NT2/D1 (cell line): ENCODE measurements around the gene MASP2.
A peak's percentile ranks its signal among the peaks of the same experiment; 100 is the strongest.
"Not testable (repeated sequence)": the region's sequence is repeated elsewhere in the genome, so short reads cannot be mapped to it uniquely, and the experiment has no call there.

Source experiments
- DNase-seq: peaks from one replicate; pipeline ENCODE4 v3.0.0-alpha.2; 2011; ENCODE audit warnings: low read depth, low spot score
- H3K27me3 ChIP-seq: 2 replicates; pipeline ENCODE4 v1.6.0; 2011; ENCODE audit warnings: mild to moderate bottlenecking; ENCODE audit not compliant: insufficient read length, insufficient read depth
- H3K36me3 ChIP-seq: 2 replicates; pipeline ENCODE4 v1.6.1; 2011; ENCODE audit warnings: mild to moderate bottlenecking, low read length, mixed read lengths; ENCODE audit not compliant: insufficient read depth, insufficient read length
- H3K4me1 ChIP-seq: 2 replicates; pipeline ENCODE4 v1.5.1; 2011; ENCODE audit not compliant: insufficient read depth, insufficient read length
- H3K4me3 ChIP-seq: 2 replicates; pipeline ENCODE4 v1.5.1; 2011; ENCODE audit warnings: low read depth; ENCODE audit not compliant: insufficient read length
- H3K9ac ChIP-seq: 2 replicates; pipeline ENCODE4 v1.6.0; 2011; ENCODE audit warnings: low read depth; ENCODE audit not compliant: insufficient read length
- H3K9me3 ChIP-seq: 2 replicates; pipeline ENCODE4 v1.5.1; 2011; ENCODE audit warnings: mild to moderate bottlenecking, low read length; ENCODE audit not compliant: insufficient read depth
- SUZ12 ChIP-seq: IDR thresholded peaks from 2 replicates; pipeline ENCODE4 v1.6.1; 2011; ENCODE audit not compliant: insufficient read length, insufficient read depth; ENCODE audit errors: extremely low read depth
- YY1 ChIP-seq: IDR thresholded peaks from 2 replicates; pipeline ENCODE4 v1.6.1; 2011; ENCODE audit not compliant: insufficient read length, insufficient read depth
- ZNF274 ChIP-seq: IDR thresholded peaks from 2 replicates; pipeline ENCODE4 v1.6.1; 2011; ENCODE audit warnings: mild to moderate bottlenecking, low read depth, low read length

MASP2 gene

GRCh38 chr1:11039351-11040104 is 7.5 kb downstream of the MASP2 start:
- no peak for TF ChIP-seq ZNF274
- no peak for TF ChIP-seq YY1
- TF ChIP-seq SUZ12, result no peak
- H3K4me1 ChIP-seq, result no peaks in the 10 kb centered on the region
- no peaks in the 10 kb centered on the region for H3K36me3 ChIP-seq
- H3K27me3 ChIP-seq, result peaks cover 2% of the 10 kb centered on the region
- no peaks in the 10 kb centered on the region for H3K9me3 ChIP-seq
- no peak overlapping the region for H3K9ac ChIP-seq
- DNase-seq, result no peak
- H3K4me3 ChIP-seq, result no peak overlapping the region

- TF ChIP-seq ZNF274 (no peak), YY1 (no peak), SUZ12 (no peak)
- H3K4me3 ChIP-seq, result no peak overlapping the region
- no peaks in the 10 kb centered on the region for H3K9me3 ChIP-seq
- H3K36me3 ChIP-seq, result no peaks in the 10 kb centered on the region
- H3K4me1 ChIP-seq, result no peaks in the 10 kb centered on the region
- peak; percentile 73 for DNase-seq
- H3K9ac ChIP-seq, result no peak overlapping the region
- H3K27me3 ChIP-seq, result peaks cover 2% of the 10 kb centered on the region
These were observed 9.3 kb downstream of the MASP2 start for GRCh38 chr1:11037740-11038182.

GRCh38 chr1:11037019-11037739 is 9.9 kb downstream of the MASP2 start:
- DNase-seq, H3K36me3 ChIP-seq, H3K4me3 ChIP-seq, H3K9me3 ChIP-seq, H3K4me1 ChIP-seq, H3K27me3 ChIP-seq, H3K9ac ChIP-seq: not testable (repeated sequence)

DNA sequence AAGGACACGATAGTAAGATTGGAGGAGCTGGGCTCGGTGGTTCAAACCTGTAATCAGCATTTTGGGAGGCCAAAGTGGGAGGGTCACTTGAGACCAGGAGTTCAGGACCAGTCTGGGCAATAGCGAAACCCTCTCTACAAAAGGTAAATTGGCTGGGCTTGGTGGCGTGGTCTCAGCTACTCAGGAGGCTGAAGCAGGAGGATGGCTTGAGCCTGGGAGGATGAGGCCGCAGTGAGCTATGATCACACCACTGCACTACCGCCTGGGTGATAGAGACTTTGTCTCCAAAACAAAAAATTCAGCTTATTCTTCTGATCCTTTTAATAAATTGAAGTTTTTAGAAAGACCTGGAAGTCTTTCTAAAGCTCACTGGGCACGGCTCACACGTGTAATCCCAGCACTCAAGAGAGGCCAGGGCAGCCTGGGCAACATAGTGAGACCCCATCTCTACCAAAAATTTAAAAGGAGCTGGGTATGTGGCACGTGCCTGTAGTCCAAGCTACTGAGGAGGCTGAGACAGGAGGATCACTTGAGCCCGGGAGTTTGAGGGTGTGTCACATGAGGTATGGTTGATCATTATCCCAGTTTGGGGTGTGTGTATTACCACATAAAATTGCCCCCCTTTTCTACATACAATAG is 15.3 kb downstream of the MASP2 start:
- H3K9ac ChIP-seq, result no peak overlapping the region
- H3K4me1 ChIP-seq, result no peaks in the 10 kb centered on the region
- no peaks in the 10 kb centered on the region for H3K27me3 ChIP-seq
- H3K9me3 ChIP-seq, result no peaks in the 10 kb centered on the region
- peaks cover 6% of the 10 kb centered on the region for H3K36me3 ChIP-seq
- H3K4me3 ChIP-seq, result no peak overlapping the region
- no peak for DNase-seq
- TF ChIP-seq SUZ12, result no peak
- no peak for TF ChIP-seq YY1
- TF ChIP-seq ZNF274, result no peak

GRCh38 chr1:11030865-11031264 is 16.2 kb downstream of the MASP2 start:
- Histone ChIP-seq H3K27me3 (no peaks in the 10 kb centered on the region), H3K9me3 (no peaks in the 10 kb centered on the region), H3K4me1 (no peaks in the 10 kb centered on the region), H3K4me3 (no peak overlapping the region), H3K9ac (no peak overlapping the region), H3K36me3 (peaks cover 14% of the 10 kb centered on the region)
- DNase-seq, result no peak
- no peak for TF ChIP-seq ZNF274

DNA sequence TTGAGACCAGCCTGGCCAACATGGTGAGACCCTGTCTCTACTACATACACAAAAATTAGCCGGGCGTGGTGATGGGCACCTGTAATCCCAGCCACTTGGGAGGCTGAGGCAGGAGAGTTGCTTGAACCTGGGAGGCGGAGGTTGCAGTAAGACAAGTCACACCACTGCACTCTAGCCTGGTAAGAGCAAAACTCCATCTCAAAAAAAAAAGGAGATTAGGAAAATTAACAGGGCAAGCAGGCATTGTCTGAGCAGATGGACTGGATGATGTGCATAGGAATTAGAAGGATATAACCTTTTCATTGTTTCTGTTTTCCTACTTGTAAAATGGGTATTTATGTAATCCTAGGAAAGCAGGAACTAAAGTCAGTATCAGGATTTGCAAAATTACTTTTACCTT is 19.0 kb downstream of the MASP2 start:
- no peaks in the 10 kb centered on the region for H3K9me3 ChIP-seq
- H3K36me3 ChIP-seq, result peaks cover 39% of the 10 kb centered on the region
- DNase-seq, result no peak
- H3K27me3 ChIP-seq, result no peaks in the 10 kb centered on the region
- H3K9ac ChIP-seq, result no peak overlapping the region
- TF ChIP-seq ZNF274 (no peak), SUZ12 (no peak), YY1 (no peak)
- H3K4me3 ChIP-seq, result no peak overlapping the region
- no peaks in the 10 kb centered on the region for H3K4me1 ChIP-seq

GRCh38 chr1:11027316-11027715 is 19.7 kb downstream of the MASP2 start:
- TF ChIP-seq ZNF274 (no peak), SUZ12 (no peak), YY1 (no peak)
- Histone ChIP-seq H3K4me3 (no peak overlapping the region), H3K9ac (no peak overlapping the region), H3K4me1 (no peaks in the 10 kb centered on the region), H3K9me3 (no peaks in the 10 kb centered on the region), H3K27me3 (no peaks in the 10 kb centered on the region), H3K36me3 (peaks cover 40% of the 10 kb centered on the region)
- no peak for DNase-seq
